Endothelial cell of umbilical vein (primary cell): ENCODE results near the gene ZNF567. TPM values are rescaled to one million over a fixed set of nuclear protein-coding genes. Genes with fewer than 3 reads are reported as not detected.

ENCODE experiments used
- BruUV-seq: library from RNA; stranded (reverse); fragments of 400-500 nt; replicated peaks from 2 replicates; lab custom pipeline; 2021; lab: Mats Ljungman, UMichigan
- CTCF ChIA-PET: fragments of 300-600, 350-600 bp; sonication (Branson Sonifier 250); formaldehyde crosslinking; loops from one replicate; lab custom pipeline; 2021; ENCODE audit warnings: antibody characterized with exemption, inconsistent platforms; lab: Charles Lee
- POLR2A ChIA-PET: fragments of 300-600, 350-600 bp; sonication (Branson Sonifier 250); formaldehyde crosslinking; loops from one replicate; lab custom pipeline; 2021; ENCODE audit warnings: antibody characterized with exemption, inconsistent platforms; lab: Charles Lee
- DNase-seq: peaks from one replicate; pipeline ENCODE4 v3.0.0-alpha.2; 2011; ENCODE audit warnings: low read depth, low spot score
- FAIRE-seq: peaks from 2 replicates; lab custom pipeline; 2011; peaks lifted over from hg19 to GRCh38; lab: Jason Lieb, UNC
- H2AFZ ChIP-seq: 2 replicates; pipeline ENCODE4 v1.6.0; 2012; ENCODE audit warnings: low read depth, low read length, control low read depth, inconsistent platforms
- H3K27ac ChIP-seq: 2 replicates; pipeline ENCODE4 v1.5.1; 2011; ENCODE audit warnings: low read depth, mild to moderate bottlenecking, control low read depth, low read length, moderate library complexity; ENCODE audit not compliant: insufficient read depth
- H3K27me3 ChIP-seq, 2 experiments: 2 replicates each; pipeline versions ENCODE4 v1.6.0 to v1.6.1; 2011; ENCODE audit warnings: low read length in 2 of 2, mixed read lengths in 1 of 2; ENCODE audit not compliant: control insufficient read depth in 2 of 2, insufficient read depth in 2 of 2
- H3K36me3 ChIP-seq, 2 experiments: 2 replicates in 1 of 2; 3 replicates in 1 of 2; pipeline ENCODE4 v1.5.1; 2011; ENCODE audit warnings: low read length in 2 of 2, mild to moderate bottlenecking in 1 of 2, moderate library complexity in 1 of 2; ENCODE audit not compliant: control insufficient read depth in 2 of 2, insufficient read depth in 2 of 2; ENCODE audit errors: extremely low read depth in 1 of 2
- H3K4me1 ChIP-seq: 3 replicates; pipeline ENCODE4 v1.5.1; 2011; ENCODE audit warnings: mild to moderate bottlenecking, low read length; ENCODE audit not compliant: control insufficient read depth, insufficient read depth; ENCODE audit errors: extremely low read depth
- H3K4me2 ChIP-seq: 2 replicates; pipeline ENCODE4 v1.6.1; 2011; ENCODE audit warnings: low read length, control low read depth, mixed read lengths; ENCODE audit not compliant: insufficient read depth
- H3K4me3 ChIP-seq, 3 experiments: fragments of 200-600 bp in 1 of 3; sonication (generic), shearing (Covaris generic) in 1 of 3; replicated peaks in 1 of 3; 2 replicates each; pipeline ENCODE4 v1.5.1; 2011 to 2016; ENCODE audit warnings: control low read depth in 3 of 3, low read length in 3 of 3, mild to moderate bottlenecking in 2 of 3, inconsistent platforms in 1 of 3, low read depth in 1 of 3, moderate library complexity in 1 of 3; ENCODE audit not compliant: insufficient read depth in 1 of 3
- H3K79me2 ChIP-seq: 2 replicates; pipeline ENCODE4 v1.6.0; 2012; ENCODE audit warnings: low read length, inconsistent platforms; ENCODE audit not compliant: control insufficient read depth, insufficient read depth
- H3K9ac ChIP-seq: replicated peaks from 2 replicates; pipeline ENCODE3; 2011; ENCODE audit warnings: low read length, control low read depth; ENCODE audit not compliant: insufficient read depth; ENCODE audit errors: extremely low read depth
- H3K9me1 ChIP-seq: replicated peaks from 3 replicates; pipeline ENCODE4 v1.6.0; 2011; ENCODE audit warnings: mild to moderate bottlenecking, low read length; ENCODE audit not compliant: control insufficient read depth, insufficient read depth; ENCODE audit errors: extremely low read depth
- H3K9me3 ChIP-seq: replicated peaks from 2 replicates; pipeline ENCODE4 v1.5.1; 2012; ENCODE audit warnings: low read length, inconsistent platforms; ENCODE audit not compliant: control insufficient read depth, insufficient read depth
- H4K20me1 ChIP-seq: replicated peaks from 2 replicates; pipeline ENCODE3; 2011; ENCODE audit warnings: mild to moderate bottlenecking, low read length; ENCODE audit not compliant: control insufficient read depth, insufficient read depth; ENCODE audit errors: extremely low read depth
- CTCF ChIP-seq, 2 donors: IDR thresholded peaks; 1 replicate in 1 of 2; 2 replicates in 1 of 2; pipeline ENCODE4 v1.5.1; 2011; ENCODE audit warnings: low read length in 2 of 2, mild to moderate bottlenecking in 2 of 2, moderate library complexity in 2 of 2, control low read depth in 1 of 2, inconsistent platforms in 1 of 2, low read depth in 1 of 2; ENCODE audit not compliant: insufficient read depth in 1 of 2; ENCODE audit errors: extremely low read depth in 1 of 2
- EZH2 ChIP-seq: IDR thresholded peaks from 2 replicates; pipeline ENCODE4 v1.6.1; 2012; ENCODE audit warnings: borderline replicate concordance, low read depth, mild to moderate bottlenecking, moderate library complexity, low read length, inconsistent platforms; ENCODE audit not compliant: severe bottlenecking
- JUN ChIP-seq: IDR thresholded peaks from 2 replicates; pipeline ENCODE4 v1.6.1; 2011; ENCODE audit warnings: borderline replicate concordance, low read depth; ENCODE audit not compliant: insufficient read length, insufficient read depth
- MAX ChIP-seq: IDR thresholded peaks from 2 replicates; pipeline ENCODE4 v1.6.1; 2011; ENCODE audit not compliant: insufficient read depth, insufficient read length
- MYC ChIP-seq: IDR thresholded peaks from one replicate; pipeline ENCODE4 v1.6.1; 2011; ENCODE audit warnings: mild to moderate bottlenecking, low read depth, low read length
- dilution Hi-C: fragments of 300-500 bp; cut with MboI; formaldehyde crosslinking; loops from one replicate; pipeline ENCODE4 v1.15.0; 2019; ENCODE audit warnings: low sequenced_read_pairs; ENCODE audit not compliant: extremely low pct_ligation_motif_present
- intact Hi-C: fragments of 100-400 bp; cut with micrococcal nuclease; formaldehyde crosslinking; loops from one replicate; pipeline ENCODE4 v1.10.0; 2022
- polyA plus RNA-seq, 4 experiments: library from polyadenylated mRNA; depleted of rRNA in 3 of 4; stranded (reverse) in 3 of 4; unstranded in 1 of 4; fragments of >200 nt; gene quantifications; 2 replicates each; pipeline versions ENCODE4 v1.2.1 to v1.2.3, GENCODE V29; 2011 to 2012; ENCODE audit warnings: missing spikeins in 1 of 4
- total RNA-seq: library from RNA; stranded (reverse); gene quantifications from 2 replicates; pipeline ENCODE4 v1.2.3, GENCODE V29; 2021

The ZNF567 gene
- total and polyA plus RNA-seq, 2 donors (not counting 3 experiments of a cell fraction or from before 2014, with no cell fraction given): 3.4 to 4.4 TPM

- Histone ChIP-seq H2AFZ (no peak overlapping the region), H3K9me3 (peaks cover 8% of the 10 kb centered on the region), H3K79me2 (no peaks in the 10 kb centered on the region), H3K27me3 (no peaks in the 10 kb centered on the region), H3K4me2 (no peak overlapping the region), H3K4me1 (no peaks in the 10 kb centered on the region), H3K36me3 (peaks cover 0 to 2% of the 10 kb centered on the region in 2 experiments), H3K4me3 (no peak overlapping the region), H4K20me1 (no peaks in the 10 kb centered on the region), H3K27ac (no peak overlapping the region), H3K9ac (no peak overlapping the region), H3K9me1 (no peaks in the 10 kb centered on the region)
- peak; percentile 1 for DNase-seq
- FAIRE-seq: no peak
- intact Hi-C loops: no loop called here
- ChIA-PET CTCF (no interaction called here), POLR2A (no interaction called here)
- no TSS peak for BruUV-seq
- dilution Hi-C loops: no loop called here
- TF ChIP-seq CTCF (IDR thresholded peaks at IDR 0.05; ENCODE audit: extremely low read depth in 1 of 2, insufficient read depth in 1 of 2, low read depth in 1 of 2, low read length in 2 of 2) (no peak), JUN (no peak), MAX (no peak), MYC (no peak), EZH2 (no peak)
Observed at GRCh38 chr19:36638862-36639510, 48.4 kb upstream of the ZNF567 start.
